ENCODE results near the gene AICDA.

GRCh38 chr12:8606890-8607289, 5.8 kb downstream of the AICDA start:
- TF ChIP-seq CTCF (IDR thresholded peaks at IDR 0.05; ENCODE audit: insufficient read depth, low read length, poor library complexity, severe bottlenecking) (no peak), EZH2phosphoT487 (conservative IDR thresholded peaks at IDR 0.05; ENCODE audit: low read length) (no peak)

Measured in SU-DHL-6 (cell line).